Mucosa of descending colon (tissue), 3 donors: ENCODE measurements around the gene ZNF276. TPM values are rescaled to one million over a fixed set of nuclear protein-coding genes. Genes with fewer than 3 reads are reported as not detected.

Source experiments
- ATAC-seq: fragments of 200-7000 bp; cut with Tn5 transposase; one replicate; pipeline ENCODE4 v1.9.1; 2020; ENCODE audit warnings: mild to moderate bottlenecking, moderate library complexity
- DNase-seq, 3 donors: peaks; one replicate each; pipeline ENCODE4 v3.0.0-alpha.2; 2020
- H3K36me3 ChIP-seq: fragments of 200-600 bp; one replicate; pipeline ENCODE4 v1.8.0; 2021; ENCODE audit warnings: low read depth, mild to moderate bottlenecking
- H3K4me1 ChIP-seq: fragments of 200-600 bp; one replicate; pipeline ENCODE4 v1.8.0; 2021; ENCODE audit warnings: low read depth, mild to moderate bottlenecking
- H3K4me3 ChIP-seq: fragments of 200-600 bp; one replicate; pipeline ENCODE4 v1.8.0; 2021; ENCODE audit warnings: mild to moderate bottlenecking
- H3K9me3 ChIP-seq: fragments of 200-600 bp; one replicate; pipeline ENCODE4 v1.8.0; 2021; ENCODE audit warnings: mild to moderate bottlenecking
- CTCF ChIP-seq: fragments of 200-600 bp; IDR thresholded peaks from one replicate; pipeline ENCODE4 v1.8.0; 2022; ENCODE audit warnings: antibody characterized with exemption, mild to moderate bottlenecking
- intact Hi-C, 2 donors: fragments of 100-400 bp; cut with DNase I in 1 of 2; cut with micrococcal nuclease in 1 of 2; formaldehyde crosslinking; loops; one replicate each; pipeline versions ENCODE4 v1.11.0 to v1.11.1; 2022; cut with DNase I, micrococcal nuclease
- total RNA-seq, 3 donors: library from RNA; stranded (reverse); fragmentation: NEBNext Ultra II Directional in 2 of 3; extraction: Animal tissue kit (Norgen Biotek cat#: 25700) in 2 of 3; gene quantifications; one replicate each; pipeline versions ENCODE4 v1.2.1 to v1.2.4, GENCODE V29; 2021 to 2023
- donor health status: DM: no; HTN: no; CAD: no; lungs with moderate emphysema.
- donor health status: DM: no; HTN: no; CAD: no.
- donor health status: DM: no; HTN: yes; CAD: no.

ZNF276 gene
- total RNA-seq, 3 donors from 2014 or later, result 30.5 to 50.4 (median 31.6) TPM

- no peak overlapping the region for H3K4me3 ChIP-seq
- H3K4me1 ChIP-seq, result no peaks in the 10 kb centered on the region
- intact Hi-C loops, result no loop called here
- TF ChIP-seq CTCF, result no peak
- peak; percentile 5 for ATAC-seq
- H3K36me3 ChIP-seq, result no peaks in the 10 kb centered on the region
- DNase-seq, result no peak
- no peaks in the 10 kb centered on the region for H3K9me3 ChIP-seq
Observed at GRCh38 chr16:89739383-89739782, 18.0 kb downstream of the ZNF276 start.

- no peak for DNase-seq
- TF ChIP-seq CTCF, result no peak
- H3K4me1 ChIP-seq, result no peaks in the 10 kb centered on the region
- no peak overlapping the region for H3K4me3 ChIP-seq
- H3K9me3 ChIP-seq, result no peaks in the 10 kb centered on the region
- intact Hi-C loops, result no loop called here
- peak; percentile 4 for ATAC-seq
- H3K36me3 ChIP-seq, result no peaks in the 10 kb centered on the region
Observed at GRCh38 chr16:89741342-89742014, 20.1 kb downstream of the ZNF276 start.

GRCh38 chr16:89742948-89743347 is 21.6 kb downstream of the ZNF276 start:
- Histone ChIP-seq H3K4me1 (no peaks in the 10 kb centered on the region), H3K4me3 (no peak overlapping the region), H3K36me3 (no peaks in the 10 kb centered on the region), H3K9me3 (no peaks in the 10 kb centered on the region)
- ATAC-seq (no peak), DNase-seq (no peak)
- no peak for TF ChIP-seq CTCF
- intact Hi-C loops, result no loop called here

GRCh38 chr16:89744813-89745212 is 23.5 kb downstream of the ZNF276 start:
- Histone ChIP-seq H3K9me3 (no peaks in the 10 kb centered on the region), H3K36me3 (no peaks in the 10 kb centered on the region), H3K4me1 (no peaks in the 10 kb centered on the region), H3K4me3 (no peak overlapping the region)
- ATAC-seq (no peak), DNase-seq (no peak)
- intact Hi-C loops, result no loop called here
- TF ChIP-seq CTCF, result no peak

GRCh38 chr16:89746043-89746442 is 24.7 kb downstream of the ZNF276 start:
- TF ChIP-seq CTCF, result no peak
- intact Hi-C loops, result no loop called here
- H3K36me3 ChIP-seq, result no peaks in the 10 kb centered on the region

GRCh38 chr16:89748076-89748475 is 26.7 kb downstream of the ZNF276 start:
- DNase-seq (no peak), ATAC-seq (no peak)
- no peaks in the 10 kb centered on the region for H3K4me1 ChIP-seq
- intact Hi-C loops, result no loop called here
- no peak overlapping the region for H3K4me3 ChIP-seq
- no peaks in the 10 kb centered on the region for H3K36me3 ChIP-seq
- no peak for TF ChIP-seq CTCF
- H3K9me3 ChIP-seq, result no peaks in the 10 kb centered on the region

More at GRCh38 chr16:89746043-89746442, 24.7 kb downstream of the ZNF276 start:
- H3K9me3 ChIP-seq, result no peaks in the 10 kb centered on the region
- ATAC-seq (no peak), DNase-seq (no peak)
- H3K4me3 ChIP-seq, result no peak overlapping the region
- no peaks in the 10 kb centered on the region for H3K4me1 ChIP-seq
